Raji (cell line): ENCODE results near the gene RAB11FIP4.

ENCODE experiments used
- POLR2A ChIP-seq: IDR thresholded peaks from 2 replicates; pipeline ENCODE4 v1.6.1; 2011; ENCODE audit warnings: low read depth, low read length, control low read depth; ENCODE audit not compliant: insufficient read depth

RAB11FIP4 gene

DNA sequence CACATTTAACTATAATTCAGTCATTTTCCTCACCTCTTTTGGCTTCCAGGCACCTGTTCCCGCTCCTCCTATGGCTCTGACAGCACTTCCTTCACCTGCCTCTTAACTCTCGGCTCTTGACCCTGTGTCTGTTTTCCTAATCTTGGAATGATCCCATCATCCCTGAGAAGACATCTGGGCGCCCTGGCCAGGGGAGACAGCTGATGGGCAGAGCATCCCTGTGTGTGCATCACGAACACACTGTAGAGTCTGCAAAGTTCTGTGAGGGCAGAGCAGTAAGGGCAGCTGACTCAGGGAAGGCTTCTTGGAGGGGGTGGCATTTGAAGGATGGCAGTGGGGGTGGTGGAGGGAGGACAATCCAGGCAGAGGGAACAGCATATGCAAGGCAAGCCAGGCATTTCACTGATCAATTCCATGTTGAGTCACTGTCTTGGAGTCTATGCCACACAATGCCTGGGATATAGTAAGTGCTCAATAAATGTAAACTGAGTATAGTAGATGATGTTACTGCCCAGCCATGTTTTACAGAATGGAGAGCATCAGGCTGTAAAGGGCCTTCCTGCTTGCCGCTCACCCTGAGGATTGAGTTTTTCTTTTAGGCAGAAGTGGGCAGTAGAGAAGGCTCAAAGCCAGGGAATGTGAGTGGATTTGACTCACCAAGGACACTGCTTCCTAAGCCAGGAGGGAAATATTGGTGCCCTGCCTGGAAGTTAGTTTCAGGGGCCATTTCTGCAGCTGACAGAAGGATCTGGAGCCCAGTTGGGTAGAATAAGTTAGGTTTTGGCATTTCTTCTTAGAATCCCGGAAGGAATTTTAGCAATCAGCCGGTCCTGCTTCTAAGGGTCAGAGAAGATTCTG, 5.8 kb upstream of the RAB11FIP4 start:
- TF ChIP-seq POLR2A, result no peak

GRCh38 chr17:31386542-31387075, 4.9 kb upstream of the RAB11FIP4 start:
- no peak for TF ChIP-seq POLR2A

DNA sequence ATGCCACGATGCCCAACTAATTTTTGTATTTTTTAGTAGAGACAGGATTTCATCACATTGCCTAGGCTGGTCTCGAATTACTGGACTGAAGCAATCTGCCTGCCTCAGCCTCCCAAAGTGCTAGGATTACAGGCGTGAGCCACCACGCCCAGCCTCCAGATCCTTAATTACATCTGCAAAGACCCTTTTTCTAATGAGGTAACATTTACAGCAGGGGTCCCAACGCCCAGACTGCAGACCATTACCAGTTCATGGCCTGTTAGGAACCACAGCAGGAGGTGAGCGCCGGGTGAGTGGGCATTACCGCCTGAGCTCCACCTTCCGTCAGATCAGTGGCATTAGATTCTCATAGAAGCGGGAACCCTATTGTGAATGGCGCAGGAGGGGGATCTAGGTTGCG, 4.0 kb upstream of the RAB11FIP4 start:
- TF ChIP-seq POLR2A, result no peak

- TF ChIP-seq POLR2A, result no peak
These were observed 3.1 kb upstream of the RAB11FIP4 start for GRCh38 chr17:31388351-31388750.

- TF ChIP-seq POLR2A, result no peak
These were observed 2.5 kb upstream of the RAB11FIP4 start for GRCh38 chr17:31388770-31389656.

- no peak for TF ChIP-seq POLR2A
These were observed 1.7 kb upstream of the RAB11FIP4 start for GRCh38 chr17:31389657-31390381.

DNA sequence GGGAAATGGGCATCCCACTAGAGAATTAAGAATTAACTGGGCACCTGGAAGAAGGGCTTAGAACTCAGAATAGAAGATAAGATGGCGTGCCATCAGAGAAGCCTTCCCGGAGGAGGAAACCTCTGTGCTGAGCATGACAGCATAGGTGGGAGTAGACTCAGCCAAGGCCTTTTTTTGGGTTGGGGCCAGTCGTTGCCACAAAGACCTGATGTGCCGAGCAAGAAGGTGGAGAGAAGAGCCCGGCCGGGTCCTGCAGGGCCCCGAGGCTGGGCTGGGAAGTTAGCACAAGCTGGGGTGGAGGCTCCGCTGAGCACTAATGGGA, 1.1 kb upstream of the RAB11FIP4 start:
- TF ChIP-seq POLR2A, result no peak

- no peak for TF ChIP-seq POLR2A
These were observed 553 bp upstream of the RAB11FIP4 start for GRCh38 chr17:31390748-31391495.

GRCh38 chr17:31392002-31392855, 754 bp downstream of the RAB11FIP4 start:
- TF ChIP-seq POLR2A, result no peak

DNA sequence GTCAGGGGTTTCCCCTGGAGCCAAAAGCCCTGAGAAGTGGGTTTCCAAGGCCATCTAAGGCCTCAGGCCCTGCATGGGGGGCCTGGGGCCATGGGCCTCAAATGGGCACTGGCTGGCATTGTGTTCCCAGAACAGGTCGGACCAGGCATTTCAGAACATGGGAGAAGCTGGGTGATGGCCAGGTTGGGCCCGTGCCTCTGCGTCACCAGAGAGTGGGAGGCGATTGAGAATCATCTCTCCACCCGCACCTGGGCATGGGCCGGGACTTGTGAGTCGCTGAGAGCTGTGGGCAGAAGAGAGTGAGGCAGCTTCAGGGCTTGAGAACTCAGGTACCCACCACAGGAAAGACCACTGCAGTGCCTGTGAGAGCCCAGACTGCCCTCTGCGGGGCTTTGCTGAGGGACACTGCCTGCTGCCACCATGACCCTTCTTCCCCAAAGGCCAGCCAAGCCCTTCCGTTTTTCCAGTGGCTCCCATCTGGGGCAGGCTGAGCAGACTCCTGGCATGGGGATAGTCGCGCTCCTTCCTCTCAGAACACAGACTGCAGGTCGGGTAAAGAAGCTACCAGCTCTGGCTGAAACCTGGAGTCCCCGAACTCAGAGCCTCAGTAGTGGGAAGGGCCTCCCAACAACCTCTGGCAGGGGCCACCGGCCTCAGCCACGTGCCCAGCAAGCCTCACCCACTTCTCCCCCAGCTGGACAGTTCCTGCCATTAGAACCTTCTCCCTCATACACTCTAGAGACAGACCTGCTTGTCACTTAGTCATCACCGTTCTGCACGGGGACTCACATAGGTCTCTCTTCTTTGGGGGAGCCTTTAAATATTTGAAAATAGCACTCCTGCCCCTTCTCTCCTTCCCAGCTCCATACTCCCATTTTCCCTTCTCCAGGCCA, 1.6 kb downstream of the RAB11FIP4 start:
- TF ChIP-seq POLR2A, result no peak

- TF ChIP-seq POLR2A, result no peak
These were observed 2.3 kb downstream of the RAB11FIP4 start for GRCh38 chr17:31393749-31394146.

- no peak for TF ChIP-seq POLR2A
These were observed 3.1 kb downstream of the RAB11FIP4 start for GRCh38 chr17:31394544-31394943.

DNA sequence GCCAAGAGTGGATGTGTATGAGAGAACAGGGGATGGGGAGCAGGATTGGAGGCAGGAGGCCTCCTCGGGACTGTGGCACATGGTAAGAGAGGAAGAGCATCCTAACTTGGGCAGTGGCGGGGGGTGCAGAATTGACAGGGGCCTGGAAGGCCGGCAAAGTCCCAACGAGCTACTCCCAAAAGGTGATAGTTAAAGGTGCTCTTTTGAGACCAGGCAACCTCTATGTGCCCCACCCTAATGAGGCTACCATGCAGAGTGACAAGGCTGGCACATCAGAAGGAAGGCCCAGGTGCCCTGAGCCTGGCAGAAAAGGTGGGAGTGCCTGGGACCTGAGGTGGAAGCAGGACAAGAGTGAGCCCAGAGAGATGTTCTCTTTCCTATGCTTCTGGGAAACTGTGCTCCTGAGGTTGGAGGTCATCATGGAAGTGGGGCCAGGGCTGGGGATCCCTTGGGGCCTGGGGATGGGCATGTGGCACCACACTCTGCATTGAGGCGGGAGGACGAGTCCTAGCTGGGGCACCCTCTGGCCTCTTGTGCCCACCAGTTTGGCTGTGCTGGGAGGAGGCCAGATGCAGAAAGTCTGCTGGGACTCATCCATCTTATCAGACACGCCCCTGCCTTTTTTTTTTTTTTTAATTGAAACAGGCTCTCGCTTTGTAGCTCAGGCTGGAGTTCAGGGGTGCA, 5.9 kb downstream of the RAB11FIP4 start:
- TF ChIP-seq POLR2A, result no peak
